Myocyte (in vitro differentiated cells): ENCODE results near the gene F12. TPM values are rescaled to one million over a fixed set of nuclear protein-coding genes. Genes with fewer than 3 reads are reported as not detected.
"Not testable (repeated sequence)": the region's sequence is repeated elsewhere in the genome, so short reads cannot be mapped to it uniquely, and the experiment has no call there.

Experiments used
- DNase-seq: peaks from one replicate; pipeline ENCODE4 v3.0.0-alpha.2; 2012; ENCODE audit warnings: low read depth
- total RNA-seq: library from RNA; depleted of rRNA; stranded (reverse); fragments of >200 nt; gene quantifications from 2 replicates; pipeline ENCODE4 v1.2.3, GENCODE V29; 2014

F12 gene
- total RNA-seq, 1 donor from 2014 or later, result 0.86 TPM

GRCh38 chr5:177389241-177390169 is 19.9 kb downstream of the F12 start:
- DNase-seq, result peak; percentile 48

GRCh38 chr5:177388521-177389052 is 20.8 kb downstream of the F12 start:
- no peak for DNase-seq

- DNase-seq, result no peak
Observed at GRCh38 chr5:177387405-177387804, 22.0 kb downstream of the F12 start.

- DNase-seq, result no peak
Observed at GRCh38 chr5:177386542-177386941, 22.8 kb downstream of the F12 start.

GRCh38 chr5:177385720-177386119 is 23.6 kb downstream of the F12 start:
- no peak for DNase-seq

- no peak for DNase-seq
Observed at GRCh38 chr5:177384134-177384533, 25.2 kb downstream of the F12 start, which contains the start of gene SLC34A1. SLC34A1 (plus strand) TSS chr5:177384434; CDS start chr5:177385742, 1,308 bp downstream.

GRCh38 chr5:177383181-177383580 is 26.2 kb downstream of the F12 start:
- no peak for DNase-seq

GRCh38 chr5:177382423-177383029 is 26.8 kb downstream of the F12 start:
- DNase-seq, result peak; percentile 35

GRCh38 chr5:177380805-177381126 is 28.6 kb downstream of the F12 start:
- DNase-seq, result no peak

- DNase-seq, result no peak
Observed at GRCh38 chr5:177378884-177379883, 30.2 kb downstream of the F12 start.

GRCh38 chr5:177377851-177378776 is 31.2 kb downstream of the F12 start:
- DNase-seq, result no peak

- no peak for DNase-seq
Observed at GRCh38 chr5:177376107-177376506, 33.3 kb downstream of the F12 start.

- not testable (repeated sequence) for DNase-seq
Observed at GRCh38 chr5:177375516-177375915, 33.8 kb downstream of the F12 start.

GRCh38 chr5:177374211-177374610 is 35.2 kb downstream of the F12 start:
- DNase-seq, result no peak

GRCh38 chr5:177373806-177374205 is 35.6 kb downstream of the F12 start:
- DNase-seq, result no peak

- no peak for DNase-seq
Observed at GRCh38 chr5:177372910-177373309, 36.5 kb downstream of the F12 start.

- peak; percentile 60 for DNase-seq
Observed at GRCh38 chr5:177372034-177372896, 37.1 kb downstream of the F12 start.

- no peak for DNase-seq
Observed at GRCh38 chr5:177371120-177372033, 38.0 kb downstream of the F12 start.
